Small intestine (tissue), 7 donors: Measurements from ENCODE around the gene NDUFAF2. TPM values are rescaled to one million over a fixed set of nuclear protein-coding genes. Genes with fewer than 3 reads are reported as not detected.
A peak's percentile ranks its signal among the peaks of the same experiment; 100 is the strongest.

Experiments used
- DNase-seq, 2 donors: peaks; one replicate each; pipeline versions ENCODE4 v3.0.0 to v3.0.0-alpha.2; 2013
- FAIRE-seq: peaks from 2 replicates; lab custom pipeline; 2012; peaks lifted over from hg19 to GRCh38; lab: Jason Lieb, UNC
- H3K27ac ChIP-seq, 3 donors: one replicate each; pipeline ENCODE4 v1.5.1; 2013; ENCODE audit warnings: low read length in 2 of 3, mild to moderate bottlenecking in 2 of 3, control low read depth in 1 of 3, inconsistent platforms in 1 of 3, low read depth in 1 of 3, moderate library complexity in 1 of 3
- H3K27me3 ChIP-seq, 3 donors: one replicate each; pipeline ENCODE4 v1.6.1; 2013; ENCODE audit warnings: low read length in 3 of 3, inconsistent platforms in 1 of 3; ENCODE audit not compliant: control insufficient read depth in 3 of 3, insufficient read depth in 3 of 3
- H3K36me3 ChIP-seq, 3 donors: one replicate each; pipeline ENCODE4 v1.6.1; 2013; ENCODE audit warnings: low read length in 3 of 3, inconsistent platforms in 1 of 3, low read depth in 1 of 3, mild to moderate bottlenecking in 1 of 3, moderate library complexity in 1 of 3; ENCODE audit not compliant: control insufficient read depth in 3 of 3, insufficient read depth in 2 of 3
- H3K4me1 ChIP-seq, 3 donors: one replicate each; pipeline ENCODE4 v1.6.1; 2013; ENCODE audit warnings: low read length in 2 of 3, inconsistent platforms in 1 of 3, low read depth in 1 of 3, mild to moderate bottlenecking in 1 of 3, moderate library complexity in 1 of 3; ENCODE audit not compliant: control insufficient read depth in 3 of 3, insufficient read depth in 2 of 3
- H3K4me3 ChIP-seq, 3 donors: one replicate each; pipeline ENCODE4 v1.5.1; 2013; ENCODE audit warnings: low read length in 3 of 3, control low read depth in 1 of 3, inconsistent platforms in 1 of 3, low read depth in 1 of 3, mild to moderate bottlenecking in 1 of 3, moderate library complexity in 1 of 3
- H3K9me3 ChIP-seq, 2 donors: one replicate each; pipeline ENCODE4 v1.6.1; 2013; ENCODE audit warnings: low read depth in 1 of 2, low read length in 1 of 2; ENCODE audit not compliant: control insufficient read depth in 2 of 2, insufficient read depth in 1 of 2
- WGBS, 3 donors: extraction: QIAGEN DNeasy Blood & Tissue Kit; methylation state at CpG; one replicate each; pipeline ENCODE4 v1.1.7; 2013; 5-methylcytosine and 5-hydroxymethylcytosine counted together
- polyA plus RNA-seq, 4 donors: library from polyadenylated mRNA; stranded (reverse) in 3 of 4; unstranded in 1 of 4; fragments of 200-250 nt in 3 of 4; fragments of 120-200 nt in 1 of 4; gene quantifications; one replicate each; pipeline versions ENCODE4 v1.2.1 to v1.2.3, GENCODE V29; 2013
- donor health status: healthy with polysubstance abuse.
- donor health status: control.
- donor health status: control.
- donor health status: Bipolar disorder and iron deficiency.
- donor health status: healthy.

The NDUFAF2 gene
- polyA plus RNA-seq, 4 donors, result 27.6 to 60.3 (median 38.3) TPM

- H3K36me3 ChIP-seq, result peaks cover 2 to 5% (median 4%) of the 10 kb centered on the region in 3 donors
- H3K27me3 ChIP-seq, result no peaks in the 10 kb centered on the region
- DNase-seq (peak; percentile 93 to 97), FAIRE-seq (no peak)
- no peaks in the 10 kb centered on the region for H3K9me3 ChIP-seq
- WGBS, 3 donors, result 0 to 1% (median 1%) methylated on average over 68 to 73 of the region's 73 CpGs
- H3K27ac ChIP-seq, result peak within 1 kb of the TSS; percentile 92 to 97 (median 96)
- H3K4me1 ChIP-seq, result peaks cover 0 to 8% (median 4%) of the 10 kb centered on the region in 3 donors
- peak within 1 kb of the TSS; percentile 80 to 95 (median 82) for H3K4me3 ChIP-seq
These were observed 217.2 kb downstream of the NDUFAF2 start, which contains the start of gene SMIM15 for GRCh38 chr5:61162010-61162831. Gene SMIM15 (minus strand): TSS chr5:61162468. CDS start chr5:61160171, 2,297 bp downstream.

GRCh38 chr5:61162832-61163567 is 218.0 kb downstream of the NDUFAF2 start:
- H3K27me3 ChIP-seq, result no peaks in the 10 kb centered on the region
- H3K27ac ChIP-seq, result peak overlapping the region; percentile 92 to 97 (median 96)
- no peaks in the 10 kb centered on the region for H3K9me3 ChIP-seq
- whole genome bisulfite sequencing, 3 donors, result 13 to 27% (median 25%) methylated on average over 14 of the region's 14 CpGs
- H3K36me3 ChIP-seq, result peaks cover 2 to 4% (median 3%) of the 10 kb centered on the region in 3 donors
- peak in 1 of 2 donors; percentile 37 for DNase-seq
- H3K4me1 ChIP-seq, result peaks cover 0 to 8% (median 4%) of the 10 kb centered on the region in 3 donors
- peak overlapping the region; percentile 80 to 95 (median 82) for H3K4me3 ChIP-seq
- no peak for FAIRE-seq

- Histone ChIP-seq H3K27me3 (no peaks in the 10 kb centered on the region), H3K36me3 (peaks cover 2 to 4% (median 3%) of the 10 kb centered on the region in 3 donors), H3K4me1 (peaks cover 0 to 8% (median 4%) of the 10 kb centered on the region in 3 donors), H3K4me3 (no peak overlapping the region), H3K9me3 (no peaks in the 10 kb centered on the region), H3K27ac (peak overlapping the region in 1 of 3 donors; percentile 97)
- FAIRE-seq, result no peak
- DNase-seq, result no peak
- WGBS, 3 donors, result 97 to 98% (median 97%) methylated on average over 13 of the region's 13 CpGs
These were observed 218.9 kb downstream of the NDUFAF2 start for GRCh38 chr5:61163905-61164304.

- no peaks in the 10 kb centered on the region for H3K27me3 ChIP-seq
- peaks cover 0 to 4% (median 0%) of the 10 kb centered on the region in 3 donors for H3K4me1 ChIP-seq
- DNase-seq (peak; percentile 33 to 44), FAIRE-seq (no peak)
- no peaks in the 10 kb centered on the region for H3K36me3 ChIP-seq
- H3K4me3 ChIP-seq, result no peak overlapping the region
- no peak overlapping the region for H3K27ac ChIP-seq
- WGBS, 3 donors, result 44 to 56% (median 53%) methylated on average over 4 of the region's 4 CpGs
- no peaks in the 10 kb centered on the region for H3K9me3 ChIP-seq
These were observed 222.4 kb downstream of the NDUFAF2 start for GRCh38 chr5:61167382-61167781.

GRCh38 chr5:61168951-61169350 is 223.9 kb downstream of the NDUFAF2 start:
- no peaks in the 10 kb centered on the region for H3K27me3 ChIP-seq
- DNase-seq, result no peak
- H3K4me1 ChIP-seq, result peaks cover 0 to under 1% (median 0%) of the 10 kb centered on the region in 3 donors
- no peak overlapping the region for H3K27ac ChIP-seq
- no peaks in the 10 kb centered on the region for H3K36me3 ChIP-seq
- no peak for FAIRE-seq
- 62 to 87% (median 80%) methylated on average over 8 of the region's 8 CpGs for WGBS, 3 donors
- no peaks in the 10 kb centered on the region for H3K9me3 ChIP-seq
- no peak overlapping the region for H3K4me3 ChIP-seq

- Histone ChIP-seq H3K27ac (no peak overlapping the region), H3K4me3 (no peak overlapping the region), H3K9me3 (no peaks in the 10 kb centered on the region), H3K4me1 (no peaks in the 10 kb centered on the region), H3K36me3 (no peaks in the 10 kb centered on the region), H3K27me3 (no peaks in the 10 kb centered on the region)
- no peak for DNase-seq
- no peak for FAIRE-seq
- 91 to 97% (median 97%) methylated on average over 1 of the region's 1 CpG for WGBS, 3 donors
These were observed 226.5 kb downstream of the NDUFAF2 start for GRCh38 chr5:61171479-61171878.

- DNase-seq (no peak), FAIRE-seq (no peak)
- WGBS, 3 donors, result 92 to 95% (median 93%) methylated on average over 3 of the region's 3 CpGs
- no peaks in the 10 kb centered on the region for H3K4me1 ChIP-seq
- H3K27me3 ChIP-seq, result no peaks in the 10 kb centered on the region
- H3K4me3 ChIP-seq, result no peak overlapping the region
- H3K36me3 ChIP-seq, result no peaks in the 10 kb centered on the region
- H3K9me3 ChIP-seq, result no peaks in the 10 kb centered on the region
- no peak overlapping the region for H3K27ac ChIP-seq
These were observed 231.6 kb downstream of the NDUFAF2 start for GRCh38 chr5:61176631-61177030.

GRCh38 chr5:61177070-61177469 is 232.1 kb downstream of the NDUFAF2 start:
- Histone ChIP-seq H3K27ac (no peak overlapping the region), H3K27me3 (no peaks in the 10 kb centered on the region), H3K36me3 (no peaks in the 10 kb centered on the region), H3K4me1 (no peaks in the 10 kb centered on the region), H3K4me3 (no peak overlapping the region), H3K9me3 (no peaks in the 10 kb centered on the region)
- FAIRE-seq, result no peak
- WGBS, 3 donors, result 94 to 99% (median 98%) methylated on average over 3 of the region's 3 CpGs
- no peak for DNase-seq
